HTR-8/SVneo (cell line): ENCODE results near the gene TENT4A.
A peak's percentile ranks its signal among the peaks of the same experiment; 100 is the strongest.

Experiments used
- DNase-seq: peaks from one replicate; pipeline ENCODE4 v3.0.0; 2011; ENCODE audit warnings: low spot score, mixed read lengths; ENCODE audit not compliant: insufficient read length
- FAIRE-seq: peaks from 2 replicates; lab custom pipeline; 2011; peaks lifted over from hg19 to GRCh38; lab: Jason Lieb, UNC

Gene TENT4A

DNA sequence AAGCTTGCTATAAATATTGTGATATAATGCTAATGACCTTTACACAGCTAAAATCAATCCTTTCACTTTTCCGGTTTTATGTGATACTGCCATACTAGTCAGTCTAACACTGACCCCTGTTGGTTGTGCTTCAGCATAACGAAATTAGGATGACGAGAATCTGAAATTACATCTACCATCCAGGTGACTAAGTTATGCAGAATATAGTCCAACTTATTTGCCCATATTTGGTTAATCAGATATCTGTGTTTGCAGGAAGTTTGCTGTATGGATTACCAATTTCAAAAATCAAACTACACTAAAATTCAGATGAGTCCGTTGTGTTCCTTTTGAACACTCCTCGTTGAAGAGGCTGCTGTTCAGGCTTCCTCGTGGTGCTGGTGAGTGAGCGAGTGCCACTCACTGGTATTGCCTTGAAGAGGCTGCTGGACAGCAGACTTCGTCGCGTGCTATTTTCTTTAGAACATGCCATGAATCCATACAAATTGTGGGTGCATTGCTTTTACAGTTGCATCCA is 32.5 kb downstream of the TENT4A start:
- peak; percentile 60 for DNase-seq

DNA sequence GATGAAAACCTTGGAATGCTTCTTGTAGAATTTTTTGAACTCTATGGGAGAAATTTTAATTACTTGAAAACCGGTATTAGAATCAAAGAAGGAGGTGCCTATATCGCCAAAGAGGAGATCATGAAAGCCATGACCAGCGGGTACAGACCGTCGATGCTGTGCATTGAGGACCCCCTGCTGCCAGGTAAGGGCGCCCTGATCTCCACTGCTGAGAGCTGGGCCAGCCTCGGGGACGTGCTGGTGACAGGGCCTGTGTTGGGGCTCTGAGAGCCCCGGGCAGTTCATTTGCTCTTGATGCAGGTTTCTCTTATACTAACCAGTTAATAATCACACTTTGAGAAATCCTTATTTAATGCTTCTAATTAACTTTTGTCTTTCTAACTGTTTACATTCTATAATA is 33.0 kb downstream of the TENT4A start:
- no peak for DNase-seq
- FAIRE-seq = no peak

More for the DNA sequence above, 32.5 kb downstream of the TENT4A start:
- FAIRE-seq = peak; percentile 78

DNA sequence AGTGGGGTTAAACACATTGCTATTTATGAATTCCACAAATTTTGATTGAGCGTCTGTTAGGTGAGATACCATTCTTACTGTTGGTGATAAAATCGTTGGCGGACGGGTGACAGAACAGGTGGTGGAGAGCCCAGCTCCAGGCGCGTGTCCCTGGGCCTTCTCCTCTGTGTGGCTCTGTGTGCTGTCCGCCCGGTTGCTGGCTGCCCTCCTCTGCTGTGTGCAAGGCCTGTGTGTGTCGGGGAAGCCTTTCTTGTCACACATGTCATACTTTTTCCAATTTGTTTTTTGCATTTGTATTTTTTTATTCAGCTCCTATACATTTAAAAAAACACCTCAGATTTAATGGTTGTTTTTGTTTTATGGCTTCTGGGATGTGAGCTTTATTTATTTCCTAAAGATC is 33.9 kb downstream of the TENT4A start:
- DNase-seq (no peak), FAIRE-seq (no peak)

DNA sequence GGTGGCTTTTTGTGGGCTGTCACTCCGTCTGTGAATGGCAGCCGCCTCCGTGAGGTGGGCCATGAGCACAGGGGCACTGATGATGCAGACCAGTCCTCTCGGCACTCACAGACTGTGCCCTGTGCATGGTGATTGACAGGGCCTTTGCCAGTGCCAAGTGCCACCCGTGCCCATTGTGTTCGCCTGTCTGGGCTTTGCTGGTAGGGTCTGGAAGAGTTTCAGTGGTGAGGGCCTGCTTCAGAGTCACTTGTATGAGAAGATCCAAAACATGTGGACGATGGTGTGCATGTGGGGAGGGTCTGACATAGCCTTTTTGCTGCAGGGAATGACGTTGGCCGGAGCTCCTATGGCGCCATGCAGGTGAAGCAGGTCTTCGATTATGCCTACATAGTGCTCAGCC is 34.9 kb downstream of the TENT4A start:
- no peak for FAIRE-seq
- DNase-seq = no peak

DNA sequence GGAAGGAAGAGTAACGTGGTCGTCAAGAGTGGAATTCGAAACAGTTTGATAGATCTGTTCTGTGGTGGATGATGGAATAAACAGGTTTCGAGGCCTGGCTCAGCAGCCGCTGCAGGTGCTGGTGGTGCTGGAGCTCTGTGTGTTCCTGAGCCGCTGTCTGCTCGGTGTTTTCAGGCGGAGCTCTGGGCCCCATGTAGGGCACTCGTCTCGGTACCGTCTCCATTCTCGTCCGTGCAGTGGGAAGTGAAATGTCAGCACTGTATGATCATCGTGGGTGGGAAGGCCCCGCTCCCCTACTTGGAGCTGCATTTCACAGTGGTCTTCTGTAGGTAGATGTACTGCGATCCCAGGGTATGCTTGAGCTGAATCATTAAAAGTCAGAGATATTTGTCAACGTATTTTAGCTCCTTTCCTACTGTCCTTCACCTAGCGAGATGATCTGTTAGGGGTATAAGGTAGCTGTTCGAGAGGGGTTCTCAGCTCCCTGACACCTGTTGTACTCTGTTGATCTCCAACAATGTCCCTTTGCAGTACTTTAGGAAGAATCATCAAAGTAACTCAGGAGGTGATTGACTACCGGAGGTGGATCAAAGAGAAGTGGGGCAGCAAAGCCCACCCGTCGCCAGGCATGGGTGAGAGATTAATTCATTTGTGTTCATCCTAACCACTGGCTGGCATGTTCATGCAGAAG is 35.9 kb downstream of the TENT4A start:
- no peak for FAIRE-seq
- no peak for DNase-seq

DNA sequence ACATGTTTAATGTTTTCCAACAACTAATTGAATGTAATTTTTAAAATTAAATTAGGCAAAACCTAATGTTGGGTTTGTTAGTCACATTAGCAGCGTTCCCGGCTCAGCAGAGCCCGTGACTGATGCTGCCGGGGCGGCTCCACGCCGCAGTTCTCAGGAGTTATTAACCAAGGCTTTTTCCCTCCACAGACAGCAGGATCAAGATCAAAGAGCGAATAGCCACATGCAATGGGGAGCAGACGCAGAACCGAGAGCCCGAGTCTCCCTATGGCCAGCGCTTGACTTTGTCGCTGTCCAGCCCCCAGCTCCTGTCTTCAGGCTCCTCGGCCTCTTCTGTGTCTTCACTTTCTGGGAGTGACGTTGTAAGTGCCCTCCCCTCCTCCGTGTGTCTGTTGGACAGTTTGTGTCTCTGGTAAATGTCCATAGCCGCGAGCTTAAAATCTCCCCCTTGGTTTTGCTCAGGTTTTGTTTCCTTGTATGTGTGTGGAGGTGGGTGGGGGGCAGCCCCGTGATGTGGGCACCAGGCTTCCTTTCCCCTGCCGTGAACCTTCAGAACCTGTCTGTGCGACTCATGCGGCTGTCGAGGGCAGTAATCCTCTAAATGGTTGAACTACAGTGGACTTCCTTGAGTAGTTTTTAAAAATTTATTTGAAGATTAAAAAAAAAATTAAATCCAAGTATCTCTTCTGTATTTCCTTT is 37.1 kb downstream of the TENT4A start:
- FAIRE-seq (no peak), DNase-seq (no peak)

DNA sequence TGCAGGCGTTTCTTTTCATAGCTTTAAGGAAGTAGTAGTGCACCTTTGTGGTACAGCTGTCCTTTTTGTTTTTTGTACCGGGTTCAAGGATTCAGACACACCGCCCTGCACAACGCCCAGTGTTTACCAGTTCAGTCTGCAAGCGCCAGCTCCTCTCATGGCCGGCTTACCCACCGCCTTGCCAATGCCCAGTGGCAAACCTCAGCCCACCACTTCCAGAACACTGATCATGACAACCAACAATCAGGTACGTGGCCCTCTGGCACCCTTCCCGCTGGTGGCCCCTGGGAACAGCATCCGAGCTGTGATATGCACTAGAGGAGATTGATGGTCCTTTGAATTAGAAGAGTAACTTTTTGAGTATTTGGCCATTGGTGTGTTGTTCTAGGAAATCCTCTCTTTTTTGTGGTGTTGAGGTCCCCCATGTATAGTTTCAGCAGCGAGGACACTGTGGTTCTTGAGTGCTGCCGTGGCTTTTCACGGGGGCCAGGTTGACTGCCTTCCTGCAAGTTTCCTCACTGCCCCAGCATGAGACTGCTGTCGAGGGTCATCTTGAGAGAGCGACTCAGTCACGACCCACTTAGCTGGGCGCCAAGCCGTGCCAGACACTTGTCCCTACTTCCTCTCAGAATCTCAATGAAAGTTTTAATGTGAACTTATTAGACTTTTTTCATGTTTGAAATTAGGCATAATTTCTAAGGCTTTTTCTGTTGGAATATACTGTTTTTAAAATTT is 37.9 kb downstream of the TENT4A start:
- no peak for DNase-seq
- FAIRE-seq = no peak

DNA sequence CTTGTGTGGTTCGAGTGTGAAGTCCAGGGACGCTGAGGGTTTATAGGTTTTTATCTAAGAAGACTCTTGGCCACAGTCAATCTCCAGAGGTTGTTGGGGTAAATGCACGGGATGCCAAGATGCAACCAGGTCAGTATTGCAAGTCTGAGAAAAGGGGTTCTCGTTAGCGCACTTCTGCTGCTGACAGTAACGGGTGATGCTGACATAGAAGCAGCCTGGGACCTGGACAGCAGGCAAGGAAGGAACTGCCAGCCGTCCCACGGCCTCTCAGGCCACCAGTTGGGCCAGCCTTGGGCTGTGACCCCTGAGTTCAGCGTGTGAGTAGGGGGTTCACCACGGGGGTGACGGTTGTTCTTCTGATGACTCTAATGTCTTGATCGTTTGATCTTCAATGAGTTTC is 39.0 kb downstream of the TENT4A start:
- DNase-seq (no peak), FAIRE-seq (no peak)

DNA sequence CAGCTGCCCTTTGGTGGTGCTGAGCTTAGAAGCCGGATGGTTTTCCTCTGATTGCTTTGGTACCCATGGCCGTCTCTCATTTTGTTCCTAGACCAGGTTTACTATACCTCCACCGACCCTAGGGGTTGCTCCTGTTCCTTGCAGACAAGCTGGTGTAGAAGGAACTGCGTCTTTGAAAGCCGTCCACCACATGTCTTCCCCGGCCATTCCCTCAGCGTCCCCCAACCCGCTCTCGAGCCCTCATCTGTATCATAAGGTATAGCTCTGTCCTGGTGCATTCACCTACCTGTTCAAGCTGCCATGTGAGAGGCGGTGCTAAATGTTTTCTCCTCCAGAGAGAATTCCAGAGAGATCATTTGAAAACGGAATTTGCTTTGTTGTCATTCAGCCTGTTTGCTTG is 39.5 kb downstream of the TENT4A start:
- FAIRE-seq (no peak), DNase-seq (no peak)

DNA sequence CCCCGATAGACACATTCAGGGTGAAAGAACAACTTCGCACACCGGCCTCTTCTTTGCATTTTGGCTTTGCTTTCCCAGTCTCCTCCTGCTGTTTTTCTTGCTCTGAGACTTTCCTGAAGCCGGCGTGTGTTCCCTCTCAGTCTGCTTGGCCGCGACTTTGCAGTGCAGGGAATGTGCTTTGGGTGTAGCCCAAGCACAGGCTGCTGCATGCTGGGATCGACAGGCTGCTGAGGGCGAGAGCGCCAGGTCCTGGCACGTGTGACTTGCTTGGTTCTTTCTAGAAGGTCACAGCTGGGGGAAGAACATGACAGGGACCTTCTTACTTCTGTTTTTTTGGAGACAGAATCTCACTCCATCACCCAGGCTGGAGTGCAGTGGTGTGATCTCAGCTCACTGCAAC is 40.6 kb downstream of the TENT4A start:
- FAIRE-seq (no peak), DNase-seq (no peak)

DNA sequence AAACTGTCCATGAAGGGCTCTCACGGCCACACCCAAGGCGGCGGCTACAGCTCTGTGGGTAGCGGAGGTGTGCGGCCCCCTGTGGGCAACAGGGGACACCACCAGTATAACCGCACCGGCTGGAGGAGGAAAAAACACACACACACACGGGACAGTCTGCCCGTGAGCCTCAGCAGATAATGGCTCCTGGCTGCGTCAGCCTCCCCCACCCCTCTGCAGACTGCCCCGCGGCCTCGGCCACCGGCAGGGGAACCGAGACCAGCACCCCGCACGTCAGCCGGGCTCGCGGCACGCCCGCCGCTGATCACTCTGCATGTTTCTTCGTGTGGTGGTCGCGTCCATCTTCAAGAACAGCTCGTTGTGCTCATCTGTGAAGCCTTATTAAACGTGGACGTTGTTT is 41.5 kb downstream of the TENT4A start:
- no peak for DNase-seq
- FAIRE-seq = no peak

DNA sequence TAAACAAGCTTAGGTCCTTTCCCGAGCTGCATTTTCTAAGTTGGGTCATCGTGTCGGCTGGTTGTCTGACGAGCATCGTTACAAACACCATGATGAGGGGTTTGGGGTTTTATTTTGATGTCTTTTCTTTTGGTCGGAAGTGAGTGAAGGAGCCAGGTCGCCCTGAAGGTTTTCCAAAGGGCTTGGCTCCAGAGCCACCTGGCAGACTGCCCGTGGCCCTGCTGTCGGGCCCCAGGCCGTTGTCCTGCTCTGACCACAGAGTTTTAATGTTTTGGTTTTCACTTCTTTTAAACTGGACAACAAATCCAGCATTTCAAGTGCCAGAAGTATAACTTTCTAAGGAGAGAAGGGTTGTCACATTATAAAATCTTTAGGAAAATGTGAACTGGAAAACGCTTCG is 42.3 kb downstream of the TENT4A start:
- no peak for DNase-seq
- FAIRE-seq = no peak

DNA sequence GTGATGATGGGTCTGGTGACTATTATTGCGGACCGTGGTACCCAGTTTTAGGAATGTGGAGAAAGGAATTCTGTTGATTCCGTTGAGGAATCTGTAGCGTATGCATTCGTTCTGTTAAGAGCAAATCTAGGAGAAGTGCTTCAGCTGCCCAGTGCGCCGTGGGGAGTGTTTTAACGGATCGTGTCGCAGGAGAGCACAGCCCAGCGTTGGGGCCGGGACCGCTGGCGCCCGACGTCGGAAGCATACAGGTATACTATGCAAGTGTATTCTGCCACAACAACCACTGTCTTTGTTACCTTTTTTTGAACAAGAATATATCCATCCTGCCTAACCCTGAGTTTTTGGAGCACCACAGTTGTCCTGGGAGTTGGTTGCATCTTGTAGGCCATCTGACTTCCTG is 42.7 kb downstream of the TENT4A start:
- FAIRE-seq (no peak), DNase-seq (no peak)

DNA sequence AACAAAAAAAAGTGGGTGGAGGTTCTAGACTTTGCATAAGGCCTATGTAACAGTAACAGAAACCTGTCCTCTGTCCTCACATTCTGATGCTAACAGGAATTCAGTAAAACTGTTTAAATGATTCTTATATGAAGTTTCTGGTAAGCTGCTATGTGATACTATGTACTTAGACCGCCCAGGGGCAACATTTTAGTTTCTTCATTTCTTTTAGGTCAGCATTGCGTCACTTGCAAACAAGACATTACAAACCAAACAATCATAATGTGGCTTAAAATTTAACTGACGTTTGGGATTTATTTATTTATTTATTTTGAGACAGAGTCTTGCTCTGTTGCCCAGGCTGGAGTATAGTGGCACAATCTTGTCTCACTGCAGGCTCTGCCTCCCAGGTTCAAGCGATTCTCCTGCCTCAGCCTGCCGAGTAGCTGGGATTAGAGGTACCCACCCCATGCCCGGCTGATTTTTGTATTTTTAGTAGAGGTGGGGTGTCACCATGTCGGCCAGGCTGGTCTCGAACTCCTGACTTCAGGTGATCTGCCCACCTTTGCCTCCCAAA is 44.3 kb downstream of the TENT4A start:
- FAIRE-seq = no peak
- DNase-seq = no peak

DNA sequence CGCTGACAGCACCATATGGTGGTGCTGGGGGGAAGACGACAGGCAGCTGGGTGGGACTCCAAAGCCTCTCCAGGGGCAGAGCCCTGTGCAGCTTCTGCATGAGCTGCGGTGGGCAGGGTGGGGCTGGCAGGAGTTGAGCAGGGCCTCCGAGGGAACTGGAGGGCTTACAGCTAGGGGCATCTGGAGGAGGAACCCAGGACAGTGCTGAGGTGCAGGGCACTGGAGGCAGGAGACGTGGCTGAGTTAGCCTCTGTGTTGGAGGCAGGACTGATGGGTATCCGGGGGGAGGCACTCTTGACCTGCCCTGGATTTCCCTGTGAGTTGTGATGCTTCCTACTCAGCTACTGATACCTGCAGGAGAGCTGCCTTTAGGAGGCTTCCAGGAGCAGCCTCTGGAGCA is 45.0 kb downstream of the TENT4A start:
- no peak for DNase-seq
- FAIRE-seq = no peak

DNA sequence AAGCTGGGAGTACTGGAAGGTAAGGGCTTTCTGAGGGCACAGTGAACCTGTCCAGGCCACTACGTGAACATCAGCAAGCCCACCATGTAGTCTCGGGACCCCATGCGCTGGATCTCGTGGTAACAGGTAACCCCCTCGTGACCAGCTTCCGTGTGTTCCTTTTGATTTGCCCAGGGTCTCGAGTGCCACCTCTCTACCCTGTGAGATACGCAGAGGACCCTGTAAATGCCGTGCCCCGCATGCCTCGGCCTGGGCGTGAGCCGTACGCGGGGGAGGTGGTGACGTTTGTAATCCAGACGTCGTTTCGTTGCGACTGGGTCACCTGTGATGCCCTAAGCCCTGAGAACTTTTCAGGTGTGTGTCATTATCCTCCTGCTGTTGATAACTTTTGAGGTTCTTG is 45.5 kb downstream of the TENT4A start:
- DNase-seq = no peak
- FAIRE-seq = no peak

DNA sequence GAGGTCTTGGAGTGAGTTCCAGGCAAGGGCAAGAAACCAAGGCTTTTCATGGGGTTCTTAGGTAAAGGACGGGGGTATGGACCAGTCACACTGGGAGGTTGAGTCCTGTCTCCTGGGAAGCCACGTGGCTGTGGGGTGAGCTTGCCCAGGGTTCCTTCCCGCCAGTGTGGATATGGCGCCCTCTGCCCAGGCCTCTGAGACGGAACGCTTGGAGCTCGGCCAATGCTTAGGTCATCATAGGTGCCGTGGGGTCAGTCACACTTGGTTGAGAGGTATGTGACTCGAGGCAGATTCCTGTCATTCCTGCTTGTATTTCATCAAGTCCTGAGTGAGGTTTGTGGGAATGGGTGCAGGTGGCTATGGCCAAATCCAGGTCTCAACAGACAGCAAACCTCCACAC is 46.2 kb downstream of the TENT4A start:
- DNase-seq (peak; percentile 51), FAIRE-seq (peak; percentile 74)

DNA sequence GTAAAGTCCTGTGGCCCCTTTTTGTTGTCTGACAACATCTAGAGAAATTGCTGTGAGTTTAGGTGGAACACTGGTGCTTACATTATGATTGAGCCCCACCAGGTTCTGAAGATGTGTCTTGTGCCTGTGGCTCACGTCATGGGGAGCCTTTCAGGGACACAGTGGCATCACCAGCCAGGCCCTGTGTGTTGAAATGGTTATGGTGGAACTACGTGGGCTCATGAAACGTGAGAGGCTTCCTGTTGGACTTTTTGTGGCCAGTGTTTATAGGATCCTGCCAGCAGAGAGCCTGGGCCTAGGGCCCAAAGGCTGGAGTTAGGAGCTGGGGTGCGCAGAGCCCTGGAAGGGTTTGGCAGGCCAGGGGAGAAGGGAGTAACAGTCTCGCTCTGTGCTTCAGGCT is 46.8 kb downstream of the TENT4A start:
- FAIRE-seq = no peak
- DNase-seq = no peak

DNA sequence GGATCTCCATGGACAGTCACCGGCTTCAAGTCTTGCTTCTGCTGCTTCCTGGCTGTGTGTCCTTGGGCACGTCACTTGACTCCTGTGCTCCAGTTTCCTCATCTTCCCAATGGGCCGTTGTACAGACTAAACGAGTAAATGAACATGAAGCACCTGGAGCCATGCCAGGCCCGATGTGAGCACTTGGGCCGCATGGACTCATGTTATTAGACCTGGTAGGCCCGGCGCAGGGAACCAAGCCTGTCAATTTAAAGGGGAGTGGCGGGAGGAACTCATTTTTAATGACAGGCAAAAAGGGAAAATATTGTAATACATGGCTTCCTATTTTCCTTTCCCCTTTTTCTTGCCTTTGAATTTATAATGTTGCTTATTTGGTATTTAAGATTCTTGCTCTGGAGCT is 47.5 kb downstream of the TENT4A start:
- no peak for FAIRE-seq

DNA sequence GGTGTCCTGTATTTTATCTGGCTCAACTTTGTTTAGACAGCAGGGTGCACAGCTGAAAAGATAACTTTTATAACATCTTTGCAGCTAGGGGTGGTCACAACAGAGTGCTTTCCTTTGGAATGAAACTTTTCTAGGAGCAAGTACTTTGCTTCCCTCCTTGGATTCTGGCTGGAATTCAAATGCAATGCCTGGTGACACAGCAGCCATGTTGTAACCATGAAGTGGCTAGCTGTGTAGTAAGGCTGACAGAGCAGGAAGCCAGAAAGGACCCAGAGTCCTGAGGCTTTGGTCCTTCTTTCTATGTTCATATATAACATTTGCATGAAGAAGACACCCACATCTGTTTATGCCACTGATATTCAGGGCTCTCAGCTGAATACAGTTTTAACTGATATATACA is 48.1 kb downstream of the TENT4A start:
- FAIRE-seq (no peak), DNase-seq (no peak)

More for the DNA sequence above, 47.5 kb downstream of the TENT4A start:
- DNase-seq = no peak

DNA sequence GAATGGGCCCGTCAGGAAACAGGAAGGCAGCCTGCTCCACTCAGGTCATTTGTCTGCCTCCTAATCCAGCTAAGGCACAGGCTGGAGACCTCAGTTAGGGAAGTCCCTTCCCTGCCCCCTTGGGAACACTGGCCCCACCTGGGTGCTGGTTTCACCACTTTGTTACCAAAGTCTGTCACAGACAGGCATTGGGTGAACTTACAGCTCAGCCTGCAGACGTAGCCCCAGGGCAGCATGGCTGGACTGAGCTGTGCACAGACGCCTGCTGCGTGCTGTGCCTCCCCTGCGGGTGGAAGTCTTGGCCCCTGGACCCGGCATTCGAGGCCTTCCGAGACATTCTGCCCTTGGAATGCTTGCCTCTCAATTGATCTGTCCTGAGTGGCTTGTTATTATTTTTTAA is 48.9 kb downstream of the TENT4A start:
- peak; percentile 23 for FAIRE-seq
- no peak for DNase-seq
